GM12872 (cell line): ENCODE data around the gene FMNL2.

Source experiments
- TF ChIP-seq, protein P1 (sequence below): IDR thresholded peaks from 3 replicates; pipeline ENCODE4 v1.5.1; 2011; ENCODE audit warnings: low read depth, mild to moderate bottlenecking, low read length, moderate library complexity; ENCODE audit not compliant: insufficient read depth

Gene FMNL2

DNA sequence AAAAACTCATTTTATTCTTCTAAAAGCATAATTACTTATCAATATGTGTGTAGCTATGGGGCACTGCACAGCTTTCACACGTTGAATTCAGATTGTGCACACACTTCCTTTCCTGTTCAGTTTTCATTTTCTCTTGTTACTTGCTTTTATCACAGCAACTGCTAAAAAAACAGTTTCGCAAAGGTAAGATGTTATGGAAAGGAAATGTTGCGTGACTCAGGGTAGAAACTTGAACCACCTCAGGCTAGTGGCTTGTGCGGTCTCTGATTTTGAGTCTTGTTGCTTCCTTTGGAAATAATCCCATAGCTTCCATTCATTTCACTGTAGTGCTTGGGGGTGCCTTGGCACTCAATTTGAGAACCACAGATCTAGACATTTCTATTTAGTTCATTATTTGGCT, 171.9 kb downstream of the FMNL2 start:
- TF ChIP-seq, protein P1, sequence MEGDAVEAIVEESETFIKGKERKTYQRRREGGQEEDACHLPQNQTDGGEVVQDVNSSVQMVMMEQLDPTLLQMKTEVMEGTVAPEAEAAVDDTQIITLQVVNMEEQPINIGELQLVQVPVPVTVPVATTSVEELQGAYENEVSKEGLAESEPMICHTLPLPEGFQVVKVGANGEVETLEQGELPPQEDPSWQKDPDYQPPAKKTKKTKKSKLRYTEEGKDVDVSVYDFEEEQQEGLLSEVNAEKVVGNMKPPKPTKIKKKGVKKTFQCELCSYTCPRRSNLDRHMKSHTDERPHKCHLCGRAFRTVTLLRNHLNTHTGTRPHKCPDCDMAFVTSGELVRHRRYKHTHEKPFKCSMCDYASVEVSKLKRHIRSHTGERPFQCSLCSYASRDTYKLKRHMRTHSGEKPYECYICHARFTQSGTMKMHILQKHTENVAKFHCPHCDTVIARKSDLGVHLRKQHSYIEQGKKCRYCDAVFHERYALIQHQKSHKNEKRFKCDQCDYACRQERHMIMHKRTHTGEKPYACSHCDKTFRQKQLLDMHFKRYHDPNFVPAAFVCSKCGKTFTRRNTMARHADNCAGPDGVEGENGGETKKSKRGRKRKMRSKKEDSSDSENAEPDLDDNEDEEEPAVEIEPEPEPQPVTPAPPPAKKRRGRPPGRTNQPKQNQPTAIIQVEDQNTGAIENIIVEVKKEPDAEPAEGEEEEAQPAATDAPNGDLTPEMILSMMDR: no peak

DNA sequence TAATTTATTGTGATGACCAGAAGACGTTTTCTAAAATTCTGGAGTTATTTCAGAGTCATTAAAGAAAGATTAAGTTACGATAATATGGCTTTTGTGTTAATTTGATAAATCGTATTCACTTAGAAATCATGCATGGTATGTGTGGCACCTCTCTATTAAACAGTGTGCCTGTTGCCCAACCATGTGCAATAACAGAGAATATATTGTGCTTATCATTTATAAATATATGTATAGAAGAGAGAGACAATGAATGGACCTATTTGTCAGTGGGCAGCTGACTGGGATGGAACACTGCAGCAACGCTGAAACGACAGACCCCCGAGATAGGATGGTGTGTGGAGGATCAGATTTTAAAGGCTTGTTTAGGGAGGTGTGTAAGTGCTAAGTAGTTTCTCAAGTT, 172.9 kb downstream of the FMNL2 start:
- TF ChIP-seq, protein P1: no peak

DNA sequence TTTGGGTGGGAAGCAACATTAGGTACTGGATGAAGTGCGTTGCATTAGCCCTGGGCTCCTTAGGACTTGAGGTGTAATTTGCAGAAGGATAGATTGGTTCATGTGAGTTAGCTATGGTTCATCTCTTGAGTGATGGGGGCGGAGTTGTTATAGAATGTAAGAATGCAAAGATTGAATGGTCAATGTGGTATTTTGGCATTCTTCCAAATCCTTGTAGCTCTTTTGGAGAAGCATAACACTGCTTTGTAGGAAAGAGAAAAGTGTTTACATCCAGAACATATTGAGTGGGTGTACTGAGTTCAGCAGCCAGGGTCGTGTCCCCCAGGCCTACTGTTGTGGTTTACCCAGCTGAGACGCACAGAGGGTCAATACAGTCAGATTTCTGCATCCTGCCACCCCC, 173.5 kb downstream of the FMNL2 start:
- TF ChIP-seq, protein P1: no peak

DNA sequence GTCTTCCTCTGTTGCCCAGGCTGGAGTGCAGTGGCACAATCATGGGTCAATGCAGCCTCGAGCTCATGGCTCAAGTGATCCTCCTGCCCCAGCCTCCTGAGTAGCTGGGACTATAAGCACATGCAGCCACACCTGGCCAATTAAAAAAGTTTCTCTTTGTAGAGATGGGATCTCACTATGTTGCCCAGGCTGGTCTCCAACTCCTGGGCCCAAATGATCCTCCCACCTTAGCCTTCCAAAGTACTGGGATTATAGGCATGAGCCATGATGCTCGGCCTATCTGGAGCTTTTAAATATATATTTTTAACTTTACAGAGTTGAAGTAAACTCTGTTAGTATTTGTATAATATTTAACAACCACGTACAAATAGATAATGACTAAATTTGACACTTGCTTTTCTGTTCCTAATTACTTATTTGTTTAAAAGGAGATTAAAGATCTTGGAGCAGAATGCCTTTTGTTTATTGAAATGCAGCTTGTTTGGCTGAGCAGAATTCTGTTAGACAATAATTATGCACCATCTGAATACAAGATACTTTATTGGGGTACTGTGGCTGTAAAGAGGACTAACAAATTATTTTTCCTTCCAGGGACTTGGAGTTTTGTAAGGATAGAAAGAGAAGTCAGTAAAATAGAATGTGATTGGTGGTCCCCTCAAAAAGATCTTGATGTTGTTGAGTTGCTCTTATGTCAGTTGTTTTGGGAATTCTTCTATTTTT, 175.0 kb downstream of the FMNL2 start:
- TF ChIP-seq, protein P1: no peak

DNA sequence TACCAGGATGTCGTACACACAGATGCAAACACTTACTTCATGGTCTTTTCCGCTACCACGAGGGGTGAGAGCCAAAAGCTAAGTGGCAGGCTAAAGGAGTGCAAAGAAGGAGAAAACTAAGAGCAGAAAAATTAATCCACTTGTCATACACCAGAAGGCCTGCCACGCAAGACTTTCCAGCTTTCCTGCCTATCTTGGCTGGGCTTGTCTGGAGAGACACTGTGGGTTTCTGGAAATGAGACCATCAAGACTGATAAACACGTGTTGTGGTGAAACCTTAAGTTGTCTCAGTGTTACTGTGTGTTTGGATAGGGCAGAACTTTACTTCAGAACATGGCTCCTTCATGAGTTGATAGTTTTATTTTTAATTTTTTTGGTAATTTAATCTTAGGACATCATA, 175.6 kb downstream of the FMNL2 start:
- TF ChIP-seq, protein P1: no peak

DNA sequence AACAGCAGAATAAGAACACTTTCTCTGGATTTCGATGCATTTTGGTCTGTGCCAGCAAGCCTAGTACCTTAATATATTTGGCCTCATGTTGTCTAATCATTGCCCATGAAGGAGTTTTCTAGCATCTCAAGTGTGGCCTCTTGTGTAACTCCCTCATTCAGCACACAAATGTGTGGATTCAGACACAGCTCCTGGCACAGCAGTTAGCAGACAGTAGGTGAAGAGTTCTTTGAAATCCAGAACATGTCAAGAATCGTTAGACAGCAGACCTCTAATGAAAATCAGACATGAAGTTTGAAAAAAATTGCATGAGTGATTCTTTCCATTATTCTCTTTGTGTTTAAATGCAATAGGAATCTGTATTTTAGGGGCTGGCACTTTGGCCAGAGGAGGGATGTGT, 177.0 kb downstream of the FMNL2 start:
- TF ChIP-seq, protein P1: no peak

DNA sequence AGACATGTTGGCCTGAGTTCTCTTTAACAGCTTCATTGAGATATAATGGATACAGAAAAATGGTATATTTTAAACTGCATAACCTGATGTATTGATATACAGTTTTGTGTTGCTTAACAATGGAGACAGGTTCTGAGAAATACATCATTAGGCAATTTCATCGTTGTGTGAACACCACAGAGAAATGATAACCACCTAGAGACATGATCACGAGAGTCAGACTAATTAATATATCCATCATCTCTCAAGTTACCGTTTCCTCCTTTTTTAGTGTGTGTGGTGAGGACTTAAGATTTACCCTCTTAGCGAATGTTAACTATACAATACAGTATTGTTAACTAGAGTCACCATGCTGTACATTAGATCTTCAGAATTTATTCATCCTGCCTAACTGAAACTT, 178.1 kb downstream of the FMNL2 start:
- TF ChIP-seq, protein P1: no peak
